Mammary epithelial cell (primary cell): ENCODE data around the gene MCF2L.

Experiments
- EZH2 ChIP-seq: IDR thresholded peaks from 2 replicates; pipeline ENCODE4 v1.6.1; 2012; ENCODE audit warnings: low read length, inconsistent platforms, borderline replicate concordance
- TF ChIP-seq, protein P1 (sequence below), 2 donors: IDR thresholded peaks in 1 of 2; conservative IDR thresholded peaks in 1 of 2; 2 replicates each; pipeline ENCODE4 v1.5.1; 2011 to 2012; ENCODE audit warnings: inconsistent platforms in 2 of 2, low read length in 2 of 2, mild to moderate bottlenecking in 2 of 2, control low read depth in 1 of 2, low read depth in 1 of 2; ENCODE audit not compliant: insufficient read depth in 1 of 2; ENCODE audit errors: extremely low read depth in 1 of 2

DNA sequence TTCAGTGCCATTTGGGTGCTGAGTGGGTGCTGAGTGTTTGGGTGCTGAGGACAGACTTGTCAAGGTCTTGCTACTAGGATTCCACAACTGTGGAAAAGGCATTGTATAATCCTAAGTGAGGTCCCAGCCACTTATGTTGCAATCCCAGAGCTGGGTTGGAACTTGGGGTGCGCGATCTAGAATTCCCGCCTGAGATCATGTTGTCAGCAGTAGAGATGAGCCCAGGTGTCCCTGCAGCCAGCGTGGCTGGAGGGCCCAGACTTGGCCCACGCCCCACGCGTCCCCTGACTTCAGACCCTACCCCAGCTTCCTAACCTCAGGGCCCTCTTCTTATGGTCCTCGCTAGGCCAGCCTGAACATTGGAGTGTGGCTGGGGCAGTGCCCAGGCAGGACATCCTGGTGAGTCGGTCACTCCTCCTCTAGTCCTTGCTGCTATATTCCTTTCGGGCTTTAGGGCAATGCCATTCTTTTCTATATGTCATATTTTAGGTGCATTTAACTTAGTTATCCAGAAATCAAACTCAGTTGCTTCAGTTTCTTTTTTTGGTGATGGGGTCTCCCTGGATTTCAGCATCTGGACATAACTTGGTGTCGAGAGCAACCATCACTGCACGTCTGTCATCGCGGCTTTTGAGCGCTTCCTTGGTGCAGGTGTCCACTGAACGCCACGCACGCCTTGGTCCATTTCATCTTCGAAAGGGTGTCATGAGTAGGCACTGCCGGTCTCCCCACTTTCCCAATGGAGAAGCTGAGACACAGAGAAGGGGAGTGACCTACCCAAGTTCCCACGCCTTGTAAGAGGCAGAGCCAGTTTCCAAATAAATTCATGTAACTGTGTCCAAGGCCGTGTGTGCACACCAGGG, 90.2 kb downstream of the MCF2L start:
- TF ChIP-seq, protein P1, sequence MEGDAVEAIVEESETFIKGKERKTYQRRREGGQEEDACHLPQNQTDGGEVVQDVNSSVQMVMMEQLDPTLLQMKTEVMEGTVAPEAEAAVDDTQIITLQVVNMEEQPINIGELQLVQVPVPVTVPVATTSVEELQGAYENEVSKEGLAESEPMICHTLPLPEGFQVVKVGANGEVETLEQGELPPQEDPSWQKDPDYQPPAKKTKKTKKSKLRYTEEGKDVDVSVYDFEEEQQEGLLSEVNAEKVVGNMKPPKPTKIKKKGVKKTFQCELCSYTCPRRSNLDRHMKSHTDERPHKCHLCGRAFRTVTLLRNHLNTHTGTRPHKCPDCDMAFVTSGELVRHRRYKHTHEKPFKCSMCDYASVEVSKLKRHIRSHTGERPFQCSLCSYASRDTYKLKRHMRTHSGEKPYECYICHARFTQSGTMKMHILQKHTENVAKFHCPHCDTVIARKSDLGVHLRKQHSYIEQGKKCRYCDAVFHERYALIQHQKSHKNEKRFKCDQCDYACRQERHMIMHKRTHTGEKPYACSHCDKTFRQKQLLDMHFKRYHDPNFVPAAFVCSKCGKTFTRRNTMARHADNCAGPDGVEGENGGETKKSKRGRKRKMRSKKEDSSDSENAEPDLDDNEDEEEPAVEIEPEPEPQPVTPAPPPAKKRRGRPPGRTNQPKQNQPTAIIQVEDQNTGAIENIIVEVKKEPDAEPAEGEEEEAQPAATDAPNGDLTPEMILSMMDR (conservative IDR thresholded peaks at IDR 0.05 in 1 of 2, IDR thresholded peaks at IDR 0.05 in 1 of 2; ENCODE audit: extremely low read depth in 1 of 2, insufficient read depth in 1 of 2, low read depth in 1 of 2, low read length in 2 of 2), result no peak
- TF ChIP-seq EZH2, result no peak
